Activated CD8-positive, alpha-beta T cell treated with anti-CD3 and anti-CD28 coated beads for 36 hours (primary cell): ENCODE results near the gene MUC13. TPM values are rescaled to one million over a fixed set of nuclear protein-coding genes. Genes with fewer than 3 reads are reported as not detected.

Experiments used
- ATAC-seq: fragments of 200-7000 bp; cut with Tn5 transposase; one replicate; pipeline ENCODE4 v1.10.0; 2021; ENCODE audit warnings: mild to moderate bottlenecking, moderate library complexity
- CTCF ChIA-PET: fragments of 350-600 bp; sonication (Branson Sonifier 250); formaldehyde crosslinking; loops from one replicate; lab custom pipeline; 2021; ENCODE audit warnings: antibody characterized with exemption; lab: Charles Lee
- POLR2A ChIA-PET: fragments of 350-600 bp; sonication (Branson Sonifier 250); formaldehyde crosslinking; loops from one replicate; lab custom pipeline; 2021; ENCODE audit warnings: antibody characterized with exemption; lab: Charles Lee
- DNase-seq: peaks from one replicate; pipeline ENCODE4 v3.0.0-alpha.2; 2020
- H3K27ac Mint-ChIP-seq: one replicate; pipeline ENCODE4 v1.8.0; 2021; ENCODE audit warnings: mild to moderate bottlenecking, mixed read lengths
- H3K27me3 Mint-ChIP-seq: one replicate; pipeline ENCODE4 v1.8.0; 2021; ENCODE audit warnings: mixed read lengths
- H3K36me3 Mint-ChIP-seq: one replicate; pipeline ENCODE4 v1.8.0; 2021; ENCODE audit warnings: low read depth, mixed read lengths
- H3K4me1 Mint-ChIP-seq: one replicate; pipeline ENCODE4 v1.8.0; 2021; ENCODE audit warnings: low read depth, mixed read lengths
- H3K4me3 Mint-ChIP-seq: one replicate; pipeline ENCODE4 v1.8.0; 2021; ENCODE audit warnings: mild to moderate bottlenecking, moderate library complexity, mixed read lengths
- H3K9me3 Mint-ChIP-seq: one replicate; pipeline ENCODE4 v1.8.0; 2021; ENCODE audit warnings: mixed read lengths
- intact Hi-C: fragments of 100-400 bp; cut with micrococcal nuclease; formaldehyde crosslinking; loops from one replicate; pipeline ENCODE4 v1.10.0; 2022
- total RNA-seq, 2 experiments: library from RNA; stranded (reverse); gene quantifications; one replicate each; pipeline ENCODE4 v1.2.3, GENCODE V29; 2021
- TF ChIP-seq, protein P1 (sequence below): fragments of 200-600 bp; IDR thresholded peaks from one replicate; pipeline ENCODE4 v1.8.0; 2022; ENCODE audit warnings: antibody characterized with exemption, mild to moderate bottlenecking

MUC13 gene
- total RNA-seq, 2 experiments from 2014 or later = not detected

DNA sequence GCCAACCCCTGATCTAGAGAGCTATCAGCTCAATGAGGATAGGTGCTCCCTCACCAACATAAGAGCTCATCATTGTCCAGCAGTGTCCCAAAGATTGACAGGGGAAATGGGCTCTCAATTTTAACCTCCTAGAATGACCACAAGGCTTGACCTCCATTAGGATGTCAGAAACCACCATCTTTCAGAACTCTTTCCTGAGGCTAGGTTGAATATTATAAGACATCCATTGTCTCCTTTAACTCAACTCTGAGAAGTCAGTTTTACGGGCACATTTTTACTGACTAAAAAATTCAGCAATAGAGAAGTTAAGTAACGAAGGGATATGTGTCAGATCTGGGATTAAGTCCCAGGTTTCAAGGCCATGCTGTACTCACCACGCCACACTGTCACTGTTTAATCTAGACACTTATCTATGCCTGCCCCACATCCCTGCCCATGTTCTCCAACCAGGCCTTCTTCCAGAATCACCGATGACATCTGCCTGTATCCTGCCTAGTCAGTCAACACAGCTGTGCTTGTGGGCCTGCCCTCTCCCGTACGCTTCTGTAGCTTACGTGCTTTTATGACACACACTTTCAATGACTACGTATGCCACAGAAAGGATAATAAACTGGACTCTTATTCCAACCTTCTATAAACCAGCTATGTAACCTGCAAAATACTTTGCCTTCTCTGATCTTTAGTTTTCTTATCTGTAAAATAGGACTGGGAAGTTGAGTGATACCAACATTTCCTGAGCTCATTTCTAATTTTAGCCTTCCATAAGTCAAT is 17.1 kb upstream of the MUC13 start:
- no peaks in the 10 kb centered on the region for H3K9me3 Mint-ChIP-seq
- POLR2A ChIA-PET = no interaction called here
- ATAC-seq (no peak), DNase-seq (no peak)
- no peak overlapping the region for H3K4me3 Mint-ChIP-seq
- H3K27me3 Mint-ChIP-seq = no peaks in the 10 kb centered on the region
- H3K27ac Mint-ChIP-seq = no peak overlapping the region
- intact Hi-C loops = no loop called here
- CTCF ChIA-PET = interaction anchor here (1.1 kb wide), 2 partner anchors 8 to 50 kb away, joined by 4 read pairs; no protein-coding TSS in a partner anchor
- TF ChIP-seq, protein P1, sequence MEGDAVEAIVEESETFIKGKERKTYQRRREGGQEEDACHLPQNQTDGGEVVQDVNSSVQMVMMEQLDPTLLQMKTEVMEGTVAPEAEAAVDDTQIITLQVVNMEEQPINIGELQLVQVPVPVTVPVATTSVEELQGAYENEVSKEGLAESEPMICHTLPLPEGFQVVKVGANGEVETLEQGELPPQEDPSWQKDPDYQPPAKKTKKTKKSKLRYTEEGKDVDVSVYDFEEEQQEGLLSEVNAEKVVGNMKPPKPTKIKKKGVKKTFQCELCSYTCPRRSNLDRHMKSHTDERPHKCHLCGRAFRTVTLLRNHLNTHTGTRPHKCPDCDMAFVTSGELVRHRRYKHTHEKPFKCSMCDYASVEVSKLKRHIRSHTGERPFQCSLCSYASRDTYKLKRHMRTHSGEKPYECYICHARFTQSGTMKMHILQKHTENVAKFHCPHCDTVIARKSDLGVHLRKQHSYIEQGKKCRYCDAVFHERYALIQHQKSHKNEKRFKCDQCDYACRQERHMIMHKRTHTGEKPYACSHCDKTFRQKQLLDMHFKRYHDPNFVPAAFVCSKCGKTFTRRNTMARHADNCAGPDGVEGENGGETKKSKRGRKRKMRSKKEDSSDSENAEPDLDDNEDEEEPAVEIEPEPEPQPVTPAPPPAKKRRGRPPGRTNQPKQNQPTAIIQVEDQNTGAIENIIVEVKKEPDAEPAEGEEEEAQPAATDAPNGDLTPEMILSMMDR = no peak
- no peaks in the 10 kb centered on the region for H3K4me1 Mint-ChIP-seq
- H3K36me3 Mint-ChIP-seq = no peaks in the 10 kb centered on the region

DNA sequence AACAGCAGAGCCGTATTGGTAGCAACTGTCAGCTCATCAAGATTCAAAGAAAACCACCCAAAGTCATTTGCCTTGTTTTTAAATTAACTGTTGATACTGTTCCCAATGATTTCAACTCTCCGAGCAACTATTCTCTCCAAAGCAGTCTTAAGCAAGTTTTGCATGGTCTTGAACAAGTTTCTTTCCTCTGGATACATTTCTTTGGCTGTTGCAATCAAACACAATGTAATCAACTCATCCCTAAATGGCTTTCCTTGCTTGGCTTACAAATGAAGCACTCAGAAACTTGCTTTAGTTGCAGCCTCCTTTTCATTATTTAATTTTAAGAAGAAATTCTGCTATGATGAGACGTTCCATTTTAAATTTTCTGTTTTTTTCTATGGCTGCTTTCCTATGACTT is 15.5 kb upstream of the MUC13 start:
- no peak overlapping the region for H3K4me3 Mint-ChIP-seq
- H3K27ac Mint-ChIP-seq = no peak overlapping the region
- ATAC-seq (no peak), DNase-seq (no peak)
- H3K36me3 Mint-ChIP-seq = no peaks in the 10 kb centered on the region
- no peaks in the 10 kb centered on the region for H3K27me3 Mint-ChIP-seq
- H3K4me1 Mint-ChIP-seq = no peaks in the 10 kb centered on the region
- no peaks in the 10 kb centered on the region for H3K9me3 Mint-ChIP-seq
- TF ChIP-seq, protein P1 = no peak
- POLR2A ChIA-PET = no interaction called here
- CTCF ChIA-PET = no interaction called here
- intact Hi-C loops = no loop called here

DNA sequence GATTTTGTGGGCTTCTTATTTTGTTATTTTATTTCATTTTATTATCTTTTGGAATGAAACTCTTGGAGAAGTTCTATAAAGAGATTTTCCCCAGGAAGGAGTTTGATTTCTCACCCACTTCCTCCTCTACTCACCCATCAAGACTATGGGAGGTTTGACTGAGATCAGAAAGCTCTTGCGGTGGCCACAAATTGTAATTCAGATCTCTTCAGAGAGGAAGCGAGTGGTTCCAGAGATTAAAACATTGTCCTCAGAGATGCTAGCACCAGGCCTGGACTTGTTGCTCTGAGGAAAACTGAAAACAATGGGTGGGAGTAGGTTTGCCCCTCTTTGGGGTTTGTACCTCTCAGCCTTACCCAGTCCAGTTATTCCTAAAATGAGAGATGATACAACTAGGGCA is 8.1 kb upstream of the MUC13 start:
- no peak for DNase-seq

DNA sequence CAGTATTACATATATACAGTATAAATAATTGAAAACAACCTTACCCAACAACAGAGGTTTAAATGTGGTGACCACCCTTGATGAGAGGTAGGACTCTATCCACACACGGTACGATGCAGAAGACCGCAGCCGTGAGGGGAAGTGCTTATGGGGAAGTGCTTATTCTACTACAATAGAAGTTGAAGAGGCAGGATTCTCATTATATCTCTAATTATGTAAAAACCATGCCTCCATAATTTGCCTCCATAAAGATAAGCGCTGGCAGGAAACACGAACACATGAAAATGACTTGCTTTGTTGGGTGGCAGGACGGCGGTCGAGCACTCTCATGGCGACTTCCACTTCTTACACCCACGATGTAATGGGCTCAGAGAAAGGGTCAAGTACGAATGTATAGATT is 7.2 kb upstream of the MUC13 start:
- no peak for DNase-seq
- H3K27me3 Mint-ChIP-seq = peaks cover 2% of the 10 kb centered on the region
- no peaks in the 10 kb centered on the region for H3K9me3 Mint-ChIP-seq
- ATAC-seq = no peak
- H3K4me3 Mint-ChIP-seq = no peak overlapping the region
- TF ChIP-seq, protein P1 = no peak
- no peak overlapping the region for H3K27ac Mint-ChIP-seq
- POLR2A ChIA-PET = no interaction called here
- intact Hi-C loops = no loop called here
- no peaks in the 10 kb centered on the region for H3K4me1 Mint-ChIP-seq
- H3K36me3 Mint-ChIP-seq = no peaks in the 10 kb centered on the region
- CTCF ChIA-PET = interaction anchor here (1.2 kb wide), 1 partner anchor 15 kb away, joined by 3 read pairs; no protein-coding TSS in a partner anchor

More for the DNA sequence above, 8.1 kb upstream of the MUC13 start:
- CTCF ChIA-PET = interaction anchor here (1.2 kb wide), 1 partner anchor 15 kb away, joined by 3 read pairs; no protein-coding TSS in a partner anchor
- intact Hi-C loops = no loop called here
- no peak overlapping the region for H3K27ac Mint-ChIP-seq
- POLR2A ChIA-PET = no interaction called here
- H3K36me3 Mint-ChIP-seq = no peaks in the 10 kb centered on the region
- H3K9me3 Mint-ChIP-seq = no peaks in the 10 kb centered on the region
- H3K4me3 Mint-ChIP-seq = no peak overlapping the region
- TF ChIP-seq, protein P1 = no peak
- H3K4me1 Mint-ChIP-seq = no peaks in the 10 kb centered on the region
- no peak for ATAC-seq
- no peaks in the 10 kb centered on the region for H3K27me3 Mint-ChIP-seq

DNA sequence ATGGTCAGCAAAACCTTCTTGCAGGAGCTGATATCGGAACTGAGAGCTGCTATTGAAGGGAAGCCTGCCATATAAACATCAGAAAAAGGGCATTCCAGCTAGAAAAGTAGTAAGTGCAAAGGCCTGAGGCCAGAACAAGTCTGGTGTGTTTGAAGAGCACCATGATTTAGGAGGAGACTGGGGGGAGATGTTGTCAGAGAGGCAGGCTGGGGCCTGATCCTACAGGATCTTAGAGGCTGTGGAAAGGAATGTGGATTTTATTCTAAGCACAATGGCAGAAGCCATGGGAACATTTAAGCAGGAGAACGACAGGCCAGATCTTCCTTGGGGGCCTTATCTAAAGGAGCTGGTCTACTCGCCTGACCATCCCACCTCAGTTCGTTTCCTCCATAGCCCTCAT is 5.1 kb upstream of the MUC13 start:
- DNase-seq (no peak), ATAC-seq (no peak)
- Mint-ChIP-seq H3K4me3 (no peak overlapping the region), H3K36me3 (no peaks in the 10 kb centered on the region), H3K27me3 (peaks cover 5% of the 10 kb centered on the region), H3K27ac (no peak overlapping the region), H3K9me3 (no peaks in the 10 kb centered on the region), H3K4me1 (no peaks in the 10 kb centered on the region)
- ChIA-PET POLR2A (no interaction called here), CTCF (interaction anchor here (1.6 kb wide), 2 partner anchors 181 to 262 kb away, joined by 3 to 4 read pairs; no protein-coding TSS in a partner anchor)
- intact Hi-C loops = no loop called here
- TF ChIP-seq, protein P1 = no peak
